T47D (cell line): ENCODE results near the gene TFAP2D.

Experiments used
- DNase-seq, 2 experiments: peaks; one replicate each; pipeline versions ENCODE4 v3.0.0 to v3.0.0-alpha.2; 2011 to 2012; ENCODE audit warnings: low read depth in 1 of 2, low spot score in 1 of 2
- JUND ChIP-seq: IDR thresholded peaks from 2 replicates; pipeline ENCODE4 v1.6.1; 2012; ENCODE audit warnings: low read depth
- in situ Hi-C: cut with HindIII; loops from 2 replicates; pipeline ENCODE4 v1.10.0; 2016; ENCODE audit warnings: low sequenced_read_pairs, low pct_unique_long_range_greater_than_20kb

The TFAP2D gene

GRCh38 chr6:50816115-50816675 lies 102.9 kb downstream of the TFAP2D start:
- in situ Hi-C loops: no loop called here
- peak; percentile 70 to 85 for DNase-seq
- TF ChIP-seq JUND: no peak

- in situ Hi-C loops: no loop called here
- no peak for DNase-seq
- no peak for TF ChIP-seq JUND
Measured at GRCh38 chr6:50816947-50817645, 103.8 kb downstream of the TFAP2D start.

GRCh38 chr6:50817646-50817950 lies 104.3 kb downstream of the TFAP2D start:
- in situ Hi-C loops: no loop called here

GRCh38 chr6:50818020-50818419 lies 104.7 kb downstream of the TFAP2D start:
- no peak for DNase-seq
- in situ Hi-C loops: no loop called here
- no peak for TF ChIP-seq JUND

More at GRCh38 chr6:50817646-50817950, 104.3 kb downstream of the TFAP2D start:
- DNase-seq: no peak
- TF ChIP-seq JUND: no peak

GRCh38 chr6:50818673-50819072 lies 105.3 kb downstream of the TFAP2D start, which contains the start of gene TFAP2B:
TFAP2B (plus strand) TSS chr6:50818871; CDS start chr6:50818892, 21 bp downstream.
- in situ Hi-C loops: no loop called here
- DNase-seq: no peak

GRCh38 chr6:50819466-50819903 lies 106.2 kb downstream of the TFAP2D start:
- in situ Hi-C loops: no loop called here
- DNase-seq: peak; percentile 20 to 54
- TF ChIP-seq JUND: no peak

More at GRCh38 chr6:50818673-50819072, 105.3 kb downstream of the TFAP2D start, which contains the start of gene TFAP2B:
- no peak for TF ChIP-seq JUND

- in situ Hi-C loops: no loop called here
- DNase-seq: peak in 1 of 2 experiments; percentile 10
- TF ChIP-seq JUND: no peak
Measured at GRCh38 chr6:50819904-50820868, 106.9 kb downstream of the TFAP2D start.

- in situ Hi-C loops: no loop called here
- no peak for TF ChIP-seq JUND
- peak in 1 of 2 experiments; percentile 59 for DNase-seq
Measured at GRCh38 chr6:50820869-50821264, 107.5 kb downstream of the TFAP2D start.

GRCh38 chr6:50821441-50822077 lies 108.2 kb downstream of the TFAP2D start:
- TF ChIP-seq JUND: no peak
- in situ Hi-C loops: no loop called here

GRCh38 chr6:50822078-50822476 lies 108.8 kb downstream of the TFAP2D start:
- DNase-seq: no peak
- TF ChIP-seq JUND: no peak
- in situ Hi-C loops: no loop called here

More at GRCh38 chr6:50821441-50822077, 108.2 kb downstream of the TFAP2D start:
- no peak for DNase-seq
